SU-DHL-6 (cell line): ENCODE measurements around the gene EIF4EBP3.

Source experiments
- CTCF ChIP-seq: fragments of 200-600 bp; sonication (generic); IDR thresholded peaks from one replicate; pipeline ENCODE4 v1.5.1; 2017; ENCODE audit warnings: antibody characterized with exemption, mild to moderate bottlenecking, low read length, moderate library complexity; ENCODE audit not compliant: insufficient read depth, poor library complexity, severe bottlenecking
- EZH2phosphoT487 ChIP-seq: fragments of 200-600 bp; sonication (generic), shearing (Covaris generic); conservative IDR thresholded peaks from 2 replicates; pipeline ENCODE4 v1.6.1; 2018; ENCODE audit warnings: mild to moderate bottlenecking, antibody characterized with exemption, low read length, moderate library complexity, mixed read lengths

DNA sequence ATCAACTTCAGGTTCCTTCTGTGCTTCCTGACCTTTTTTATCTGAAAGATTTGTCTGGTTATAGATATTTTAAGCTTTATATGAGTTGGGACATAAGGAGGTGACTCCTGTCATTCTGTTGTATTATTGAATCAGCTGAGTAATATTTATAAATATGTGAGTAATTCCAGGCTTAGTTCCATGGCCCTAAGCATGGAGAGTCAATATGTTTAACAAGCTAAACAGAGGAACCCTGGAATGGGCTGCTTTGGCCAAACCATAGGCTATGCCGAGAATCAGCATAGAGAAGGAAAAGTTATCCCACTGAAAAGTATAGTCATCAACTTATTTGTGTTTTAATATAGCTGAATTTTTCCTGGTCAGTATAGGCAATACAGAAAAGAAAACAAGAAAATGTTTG lies 7.2 kb upstream of the EIF4EBP3 start:
- TF ChIP-seq CTCF (no peak), EZH2phosphoT487 (no peak)
